Measurements from ENCODE around the gene MT1HL1. TPM values are rescaled to one million over a fixed set of nuclear protein-coding genes. Genes with fewer than 3 reads are reported as not detected.

MT1HL1 gene
- total RNA-seq, 1 experiment from 2014 or later, result not detected

GRCh38 chr1:237011432-237011831, 7.2 kb upstream of the MT1HL1 start:
- Histone ChIP-seq H3K14ac (ENCODE audit: insufficient read depth, low read length) (no peak overlapping the region), H3K56ac (ENCODE audit: insufficient read length, low read depth, low read length) (no peak overlapping the region), H3K4me2 (ENCODE audit: insufficient read depth, insufficient read length, low read length) (no peak overlapping the region), H4K5ac (ENCODE audit: insufficient read length, low read depth, low read length) (no peak overlapping the region), H4K8ac (replicated peaks; ENCODE audit: insufficient read length, low read depth, low read length) (no peak overlapping the region), H2BK15ac (ENCODE audit: low read depth, low read length) (no peak overlapping the region), H3K23ac (ENCODE audit: insufficient read length, low read depth, low read length) (no peak overlapping the region), H2AK5ac (ENCODE audit: insufficient read length, low read length) (no peak overlapping the region), H4K91ac (ENCODE audit: insufficient read length, low read depth, low read length) (no peak overlapping the region), H2BK12ac (ENCODE audit: insufficient read length, low read depth, low read length) (no peak overlapping the region), H2BK120ac (ENCODE audit: low read depth, low read length, poor library complexity, severe bottlenecking) (no peak overlapping the region), H3K18ac (ENCODE audit: insufficient read length, low read depth, low read length) (no peak overlapping the region), H3K9me3 (ENCODE audit: control insufficient read depth, low read depth, low read length) (no peaks in the 10 kb centered on the region), H3K23me2 (ENCODE audit: insufficient read length, low read depth, low read length, poor library complexity, severe bottlenecking) (no peaks in the 10 kb centered on the region), H2BK20ac (ENCODE audit: low read depth, low read length, poor library complexity, severe bottlenecking) (no peak overlapping the region), H3K9ac (ENCODE audit: extremely low read depth, insufficient read length, low read length) (no peak overlapping the region), H3K4ac (ENCODE audit: low read depth, low read length) (no peak overlapping the region), H3K27me3 (ENCODE audit: insufficient read depth, low read length) (no peaks in the 10 kb centered on the region), H4K20me1 (ENCODE audit: control insufficient read depth, insufficient read depth, insufficient read length) (no peaks in the 10 kb centered on the region), H3T11ph (ENCODE audit: low read length) (no peak overlapping the region), H3K4me1 (ENCODE audit: insufficient read depth, low read length) (peaks cover 6% of the 10 kb centered on the region; the same call in 1 of the 2 replicates), H2AFZ (ENCODE audit: low read length) (no peak overlapping the region), H3K79me1 (ENCODE audit: insufficient read depth, low read depth, low read length, poor library complexity, severe bottlenecking) (no peaks in the 10 kb centered on the region), H3K27ac (ENCODE audit: insufficient read length, low read depth, low read length) (no peak overlapping the region), H2BK5ac (ENCODE audit: insufficient read length, low read length) (no peak overlapping the region), H3K79me2 (ENCODE audit: insufficient read depth, low read length) (no peaks in the 10 kb centered on the region)
- no peak for TF ChIP-seq CTCF (conservative IDR thresholded peaks at IDR 0.05)
- H3K27me3 Mint-ChIP-seq (ENCODE audit: low read depth), result no peaks in the 10 kb centered on the region
- H3K4me3 Mint-ChIP-seq, result no peak overlapping the region
- peaks cover 0 to 4% (median 3%) of the 10 kb centered on the region in 3 experiments; a peak in 3 of 7 replicates for H3K36me3 Mint-ChIP-seq (ENCODE audit: insufficient read depth in 1 of 3, low read depth in 3 of 3)
- WGBS (ENCODE audit: extremely low coverage, insufficient read length, low lambda C conversion rate), result no CpG with 5 or more reads among the region's 3 CpGs
- no peak overlapping the region for H3K27ac Mint-ChIP-seq
- DNase-seq, result no peak
- H3K9me3 Mint-ChIP-seq, result no peaks in the 10 kb centered on the region
- H3K4me1 Mint-ChIP-seq, result peaks cover 34 to 44% of the 10 kb centered on the region in 2 experiments
